HG02852 (cell line): ENCODE results near the gene ACO2.
A peak's percentile ranks its signal among the peaks of the same experiment; 100 is the strongest.
"Not testable (repeated sequence)": the region's sequence is repeated elsewhere in the genome, so short reads cannot be mapped to it uniquely, and the experiment has no call there.

Experiments
- ATAC-seq: cut with Tn5 transposase; IDR thresholded peaks from one replicate; pipeline ENCODE4 v1.9.1; 2021; ENCODE audit warnings: mild to moderate bottlenecking, moderate library complexity; ENCODE audit not compliant: unreplicated experiment

The ACO2 gene

DNA sequence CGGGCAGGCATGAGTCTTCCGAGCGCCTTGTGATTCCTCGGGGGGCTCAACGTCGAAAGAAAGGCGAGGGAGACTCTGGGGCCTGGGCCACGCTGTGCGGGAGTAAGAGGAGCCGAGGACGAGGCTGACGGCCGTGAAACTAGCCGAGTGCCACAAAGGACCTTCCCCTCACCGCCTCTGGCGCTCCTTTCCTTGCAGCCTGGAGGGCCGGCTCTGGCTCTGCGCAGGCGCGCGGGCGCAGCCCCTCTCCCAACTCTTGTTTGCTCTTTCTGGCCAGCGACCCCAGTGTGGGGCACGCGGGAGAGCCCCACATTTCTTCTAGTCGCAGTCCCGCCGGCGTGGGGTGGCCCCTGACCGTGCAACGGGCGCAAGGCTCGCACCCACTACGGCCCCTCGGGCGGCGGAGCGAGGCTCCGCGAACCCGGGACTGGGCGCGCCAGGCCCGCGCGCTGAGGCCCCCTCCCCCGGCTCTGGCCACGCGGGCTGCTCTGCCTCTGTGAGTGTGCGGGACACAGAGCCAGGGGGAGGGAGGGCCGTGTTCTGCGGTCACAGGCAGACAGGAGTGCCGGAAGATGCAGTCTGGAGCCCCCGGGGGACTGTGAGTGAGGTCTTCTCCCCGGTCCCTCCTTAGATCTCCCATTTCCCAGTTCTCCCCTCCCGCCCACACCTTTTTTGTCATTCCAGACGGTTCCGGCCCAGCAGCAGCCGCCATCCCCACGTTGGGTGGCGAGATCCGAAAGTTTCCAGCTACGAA lies 21.3 kb upstream of the ACO2 start:
- ATAC-seq = no peak

GRCh38 chr22:41448189-41448808 lies 20.6 kb upstream of the ACO2 start:
- peak; percentile 59 for ATAC-seq

GRCh38 chr22:41458161-41458728 lies 10.7 kb upstream of the ACO2 start:
- no peak for ATAC-seq

- no peak for ATAC-seq
Observed at GRCh38 chr22:41459431-41459830, 9.5 kb upstream of the ACO2 start.

DNA sequence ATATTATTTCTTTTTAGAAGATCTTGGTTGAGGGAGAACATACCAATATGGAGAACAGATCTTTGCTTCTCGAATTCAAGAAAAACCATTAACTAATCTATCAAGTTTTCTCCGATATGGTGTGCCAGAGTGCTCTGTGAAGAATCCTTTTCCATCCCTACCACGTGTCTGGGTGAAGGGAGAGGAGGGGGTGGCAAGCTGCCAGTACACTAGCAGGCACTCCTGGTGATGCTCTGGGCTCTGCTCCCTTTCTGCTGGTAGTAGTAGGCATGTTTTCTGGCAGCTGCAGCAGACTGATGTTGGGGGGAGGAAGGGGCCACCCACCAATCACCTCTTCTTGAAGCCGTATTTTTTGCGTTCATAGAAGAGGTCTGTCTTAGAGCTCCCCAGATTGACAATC lies 8.8 kb upstream of the ACO2 start:
- not testable (repeated sequence) for ATAC-seq

GRCh38 chr22:41461901-41462300 lies 7.0 kb upstream of the ACO2 start:
- no peak for ATAC-seq

DNA sequence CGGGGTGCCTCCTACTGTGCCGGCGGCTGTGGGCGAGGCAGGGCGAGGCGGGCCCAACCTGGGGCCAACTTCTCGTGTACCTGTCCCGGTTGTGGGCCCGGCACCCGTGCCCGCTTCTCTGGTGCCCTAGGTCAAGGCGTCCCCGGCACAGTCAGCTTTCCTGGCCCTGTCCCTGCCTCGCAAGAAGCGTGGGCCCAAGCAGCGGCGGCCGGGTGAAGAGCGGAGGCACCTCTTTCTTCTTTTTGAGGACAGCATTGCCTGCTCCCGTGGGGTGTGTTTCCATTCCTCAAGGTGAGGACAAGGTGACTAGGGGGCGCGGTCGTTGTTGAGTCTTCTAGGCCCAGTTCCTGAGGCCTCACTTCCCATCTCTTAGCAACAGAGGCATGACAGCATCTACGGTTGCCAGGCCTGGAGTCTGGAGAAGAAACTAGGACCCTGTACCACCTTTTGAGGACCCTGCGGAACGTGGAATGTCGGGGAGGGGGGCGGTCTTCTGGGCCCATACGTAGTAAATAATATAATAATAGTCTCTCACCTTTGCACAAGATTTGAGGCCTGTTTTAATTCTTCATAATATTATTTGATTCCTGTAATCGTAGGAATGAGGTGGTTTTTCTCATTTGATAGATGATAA lies 418 bp downstream of the ACO2 start:
- no peak for ATAC-seq

GRCh38 chr22:41470886-41471285 lies 2.0 kb downstream of the ACO2 start:
- ATAC-seq = no peak

DNA sequence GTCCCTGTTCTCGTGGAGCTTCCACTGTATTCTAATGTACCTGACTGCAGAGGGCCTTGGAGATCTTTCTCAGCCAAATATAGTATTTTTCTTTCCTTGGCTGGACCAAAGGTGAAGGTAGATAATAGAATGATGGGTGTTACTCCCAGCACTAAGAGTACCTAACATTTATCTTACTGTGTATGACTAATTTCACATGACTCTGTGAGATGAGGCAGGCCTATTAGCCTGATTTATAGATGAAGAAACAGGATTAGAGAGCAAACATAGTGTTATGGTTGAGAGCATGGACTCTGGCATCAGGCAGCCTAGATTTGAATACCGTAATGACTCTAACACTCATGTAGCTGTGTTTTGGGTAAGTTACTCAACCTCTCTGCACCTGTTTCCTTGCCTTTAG lies 2.7 kb downstream of the ACO2 start:
- ATAC-seq = no peak

DNA sequence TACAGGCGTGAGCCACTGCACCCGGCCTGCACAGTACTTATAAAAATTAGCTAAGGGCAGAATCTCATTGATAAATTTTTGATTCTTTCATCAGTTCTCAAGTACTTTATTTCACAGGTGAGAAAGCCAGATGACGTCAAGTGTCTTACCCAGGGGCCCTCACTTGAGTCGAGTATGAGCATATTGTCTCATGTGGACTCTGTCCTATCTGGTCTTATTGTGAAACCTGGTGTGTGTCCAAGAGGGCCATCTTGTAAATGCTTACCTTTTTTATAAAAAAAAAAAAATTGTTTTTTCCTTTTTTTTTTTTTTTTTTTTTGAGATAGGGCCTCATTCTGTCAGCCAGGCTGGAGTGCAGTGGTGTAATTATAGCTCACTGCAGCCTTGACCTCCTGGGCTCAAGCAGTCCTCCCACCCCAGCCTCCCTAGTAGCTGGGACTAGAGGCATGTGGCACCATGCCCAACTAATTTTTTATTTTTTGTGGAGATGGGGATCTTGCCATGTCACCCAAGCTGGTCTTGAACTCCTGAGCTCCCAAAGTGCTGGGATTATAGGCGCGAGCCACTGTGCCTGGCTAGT lies 6.0 kb downstream of the ACO2 start:
- no peak for ATAC-seq

DNA sequence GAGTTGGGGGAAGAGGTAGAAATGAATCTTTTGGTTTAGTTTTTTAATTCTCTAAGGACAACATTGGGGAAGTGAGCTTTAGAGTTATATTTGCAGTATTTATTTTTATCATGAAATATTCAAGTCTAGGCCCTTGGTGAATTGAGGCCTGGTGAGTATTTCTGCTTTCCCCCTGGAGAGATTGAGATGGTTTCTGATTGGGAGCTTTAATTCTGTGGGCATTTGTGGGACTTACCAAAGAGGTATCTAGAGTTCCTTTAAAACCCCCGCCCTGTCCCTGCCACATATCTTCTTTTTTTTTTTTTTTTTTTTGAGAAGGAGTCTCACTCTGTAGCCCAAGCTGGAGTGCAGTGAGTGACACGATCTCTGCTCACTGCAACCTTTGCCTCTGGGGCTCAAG lies 9.6 kb downstream of the ACO2 start:
- no peak for ATAC-seq

DNA sequence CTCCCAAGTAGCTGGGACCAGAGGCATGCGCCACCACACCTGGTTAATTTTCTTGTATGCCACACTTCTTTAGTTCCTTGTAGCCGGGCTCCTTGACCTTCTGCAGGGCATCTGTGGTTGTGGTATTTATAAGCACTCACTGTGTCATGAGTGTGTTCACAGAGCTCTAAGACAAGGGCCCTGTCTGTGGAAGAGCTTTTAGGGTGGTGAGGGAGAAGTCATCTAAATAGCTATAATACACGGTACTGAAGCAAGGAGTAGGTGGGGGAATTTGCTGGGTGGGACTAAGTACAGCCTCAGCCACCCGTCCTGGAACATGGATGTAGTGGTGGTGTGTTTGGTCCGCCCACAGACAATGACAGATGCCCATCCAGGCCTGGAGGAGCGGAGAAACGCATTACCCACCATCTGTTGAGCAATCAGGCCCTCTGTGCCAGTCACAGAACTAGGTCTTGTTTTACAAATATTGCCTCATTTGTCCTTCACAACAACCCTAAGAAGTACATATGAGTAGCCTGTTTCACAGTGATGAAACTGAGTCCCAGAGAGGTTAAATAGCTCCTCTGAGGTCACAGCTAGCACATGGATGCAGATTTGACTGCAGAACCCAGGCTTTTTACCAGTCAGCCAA lies 10.1 kb downstream of the ACO2 start:
- ATAC-seq = no peak

- no peak for ATAC-seq
Observed at GRCh38 chr22:41479671-41480396, 10.9 kb downstream of the ACO2 start.

GRCh38 chr22:41480397-41480735 lies 11.4 kb downstream of the ACO2 start:
- ATAC-seq = no peak

DNA sequence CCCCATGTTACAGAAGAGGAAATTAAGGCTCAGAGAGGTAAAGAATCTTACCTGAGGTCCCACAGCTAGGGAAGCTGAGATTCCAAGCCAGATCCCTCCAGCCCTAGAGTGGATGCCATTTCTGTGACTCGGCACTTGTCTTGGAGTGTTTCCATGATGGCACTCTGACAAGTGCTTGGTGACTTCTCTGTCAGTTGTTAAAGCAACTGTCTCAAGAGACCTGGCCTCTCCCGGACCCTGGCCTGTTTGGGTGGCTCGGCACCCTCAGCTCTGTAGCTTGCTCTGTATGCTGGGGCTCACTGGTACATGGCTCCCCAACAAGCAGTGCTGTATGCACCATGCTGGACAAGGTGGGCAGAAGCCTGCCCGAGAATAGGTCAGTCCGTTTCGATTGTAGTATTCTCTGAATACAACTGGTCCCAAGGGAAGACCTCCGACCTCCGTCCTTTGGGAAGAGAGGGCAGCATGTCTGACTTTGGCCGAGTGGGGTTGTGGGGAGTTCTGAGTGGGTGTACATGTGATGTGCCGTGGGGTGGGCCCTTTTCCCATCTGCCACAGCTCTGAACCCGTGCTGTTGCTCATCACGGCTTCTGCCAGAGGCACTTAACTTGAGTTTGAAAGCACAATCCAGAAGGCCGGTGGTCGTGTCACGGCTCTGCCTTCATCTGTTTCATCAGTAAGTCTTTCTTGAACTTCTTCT lies 12.4 kb downstream of the ACO2 start:
- ATAC-seq = no peak

DNA sequence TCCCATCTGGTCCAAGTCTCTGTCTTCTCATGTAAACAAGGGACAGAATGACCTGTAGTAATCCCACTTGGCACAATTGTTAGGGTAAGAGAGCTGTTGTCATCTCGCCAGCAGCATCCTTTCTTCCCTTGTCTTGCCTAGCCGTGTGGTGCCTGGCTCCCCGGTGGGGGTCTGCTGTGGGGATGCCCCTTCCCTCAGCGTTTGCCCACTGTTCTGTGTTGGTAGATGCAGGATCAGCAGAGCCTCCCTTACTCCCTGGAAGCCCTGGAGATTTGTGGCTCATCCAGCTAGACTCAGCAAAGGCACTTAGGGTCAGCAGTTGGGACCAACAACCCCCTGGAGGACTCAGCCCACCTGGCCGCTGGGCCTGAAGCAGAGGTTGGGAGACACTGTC lies 13.0 kb downstream of the ACO2 start:
- ATAC-seq = no peak

GRCh38 chr22:41482319-41482935 lies 13.5 kb downstream of the ACO2 start:
- no peak for ATAC-seq

- no peak for ATAC-seq
Observed at GRCh38 chr22:41485033-41485432, 16.1 kb downstream of the ACO2 start.
